ENCODE results near the gene INPP5J.
A peak's percentile ranks its signal among the peaks of the same experiment; 100 is the strongest.

Gene INPP5J

DNA sequence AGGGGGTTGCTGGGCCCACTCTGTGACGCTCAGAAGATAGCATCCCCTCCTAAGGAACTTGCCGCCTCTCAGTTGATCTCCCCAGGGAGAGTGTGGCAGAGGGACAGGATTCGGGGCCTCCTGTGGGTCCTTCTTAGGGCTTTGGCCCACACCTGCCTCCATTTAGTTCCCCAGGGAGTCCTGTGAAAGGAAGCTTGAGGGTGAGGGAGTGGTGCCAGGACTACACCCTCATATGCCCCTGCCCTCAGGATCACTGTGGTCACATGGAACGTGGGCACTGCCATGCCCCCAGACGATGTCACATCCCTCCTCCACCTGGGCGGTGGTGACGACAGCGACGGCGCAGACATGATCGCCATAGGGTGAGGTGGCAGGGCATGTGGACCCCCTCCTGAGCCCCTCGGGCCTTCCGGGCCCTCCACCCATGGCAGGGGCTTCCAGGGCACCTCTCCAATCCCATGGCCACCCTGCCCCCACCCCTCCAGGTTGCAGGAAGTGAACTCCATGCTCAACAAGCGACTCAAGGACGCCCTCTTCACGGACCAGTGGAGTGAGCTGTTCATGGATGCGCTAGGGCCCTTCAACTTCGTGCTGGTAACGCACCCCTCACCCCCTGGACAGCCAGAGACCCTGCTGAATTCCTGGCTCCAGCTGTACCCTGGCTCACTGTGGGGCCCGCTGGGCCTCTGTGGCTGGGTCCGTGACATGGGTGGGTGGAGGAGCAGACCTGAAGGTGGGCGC, 3.5 kb downstream of the INPP5J start:
- no peak for DNase-seq

DNA sequence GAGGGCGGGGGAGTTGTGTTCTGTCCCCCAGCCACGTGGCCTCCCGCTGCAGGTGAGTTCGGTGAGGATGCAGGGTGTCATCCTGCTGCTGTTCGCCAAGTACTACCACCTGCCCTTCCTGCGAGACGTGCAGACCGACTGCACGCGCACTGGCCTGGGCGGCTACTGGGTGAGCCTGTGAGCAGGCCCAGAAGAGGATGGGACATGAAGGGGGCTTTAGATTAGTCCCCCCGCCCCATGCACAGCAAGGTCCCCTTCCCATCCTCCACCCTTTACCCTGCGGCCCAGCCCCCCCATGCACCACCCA, 4.1 kb downstream of the INPP5J start:
- no peak for DNase-seq

DNA sequence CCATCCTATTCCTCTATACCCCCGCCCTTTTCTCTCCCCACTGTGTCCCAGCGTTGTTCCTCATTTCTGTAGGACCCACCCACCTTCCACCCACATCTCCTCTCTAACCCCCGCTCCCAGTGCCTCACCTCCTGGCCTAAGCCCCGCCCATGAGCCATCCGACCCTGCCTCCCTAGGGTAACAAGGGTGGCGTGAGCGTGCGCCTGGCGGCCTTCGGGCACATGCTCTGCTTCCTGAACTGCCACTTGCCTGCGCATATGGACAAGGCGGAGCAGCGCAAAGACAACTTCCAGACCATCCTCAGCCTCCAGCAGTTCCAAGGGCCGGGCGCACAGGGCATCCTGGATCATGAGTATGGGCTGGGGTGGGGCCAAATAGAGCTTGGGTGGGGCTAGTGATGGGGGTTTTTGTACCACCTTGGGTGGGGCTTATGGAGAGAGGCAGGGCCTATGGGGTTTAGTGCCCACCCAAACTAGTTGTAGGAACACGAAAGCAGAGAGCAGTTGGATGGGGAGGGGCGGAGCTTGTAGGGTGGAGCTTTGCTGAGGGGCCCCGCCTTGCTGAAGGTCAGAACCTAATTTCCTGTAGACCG, 4.5 kb downstream of the INPP5J start:
- no peak for DNase-seq

DNA sequence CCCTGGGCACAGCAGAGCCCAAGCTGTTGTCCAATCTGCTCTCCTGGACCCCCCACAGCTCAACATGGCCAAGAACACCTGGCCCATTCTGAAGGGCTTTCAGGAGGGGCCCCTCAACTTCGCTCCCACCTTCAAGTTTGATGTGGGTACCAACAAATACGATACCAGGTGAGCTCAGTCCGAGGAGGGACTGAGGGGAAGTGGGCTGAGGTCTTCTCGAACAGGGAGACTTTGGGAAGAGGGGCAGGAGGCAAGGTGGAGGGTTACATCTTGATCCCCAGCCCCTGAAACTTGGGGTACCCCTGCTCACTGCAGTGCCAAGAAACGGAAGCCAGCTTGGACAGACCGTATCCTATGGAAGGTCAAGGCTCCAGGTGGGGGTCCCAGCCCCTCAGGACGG, 5.4 kb downstream of the INPP5J start:
- DNase-seq = no peak

DNA sequence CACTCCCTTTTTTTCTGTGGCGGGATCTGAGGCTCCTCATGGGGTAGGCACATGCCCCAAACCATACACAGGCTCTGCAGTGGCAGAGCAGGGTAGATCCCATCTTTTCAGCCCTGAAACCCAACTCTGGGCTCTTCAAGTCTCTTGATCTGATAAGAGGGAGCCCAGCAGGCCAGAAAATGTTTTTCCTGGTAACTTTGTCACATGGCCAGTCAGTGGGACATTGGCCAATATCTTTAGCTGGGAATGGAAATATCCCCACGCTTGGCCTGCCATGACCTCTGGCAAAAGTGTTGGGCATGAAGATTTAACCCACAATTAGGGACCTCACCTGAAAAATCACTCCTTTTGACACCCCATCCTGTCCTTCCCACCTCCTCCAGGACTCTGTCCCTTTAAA, 8.1 kb downstream of the INPP5J start:
- DNase-seq = no peak

DNA sequence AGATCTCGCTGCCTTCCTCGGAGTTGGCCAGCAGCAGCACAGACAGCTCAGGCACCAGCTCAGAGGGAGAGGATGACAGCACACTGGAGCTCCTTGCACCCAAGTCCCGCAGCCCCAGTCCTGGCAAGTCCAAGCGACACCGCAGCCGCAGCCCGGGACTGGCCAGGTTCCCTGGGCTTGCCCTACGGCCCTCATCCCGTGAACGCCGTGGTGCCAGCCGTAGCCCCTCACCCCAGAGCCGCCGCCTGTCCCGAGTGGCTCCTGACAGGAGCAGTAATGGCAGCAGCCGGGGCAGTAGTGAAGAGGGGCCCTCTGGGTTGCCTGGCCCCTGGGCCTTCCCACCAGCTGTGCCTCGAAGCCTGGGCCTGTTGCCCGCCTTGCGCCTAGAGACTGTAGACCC, 11.1 kb downstream of the INPP5J start:
- DNase-seq = no peak

DNA sequence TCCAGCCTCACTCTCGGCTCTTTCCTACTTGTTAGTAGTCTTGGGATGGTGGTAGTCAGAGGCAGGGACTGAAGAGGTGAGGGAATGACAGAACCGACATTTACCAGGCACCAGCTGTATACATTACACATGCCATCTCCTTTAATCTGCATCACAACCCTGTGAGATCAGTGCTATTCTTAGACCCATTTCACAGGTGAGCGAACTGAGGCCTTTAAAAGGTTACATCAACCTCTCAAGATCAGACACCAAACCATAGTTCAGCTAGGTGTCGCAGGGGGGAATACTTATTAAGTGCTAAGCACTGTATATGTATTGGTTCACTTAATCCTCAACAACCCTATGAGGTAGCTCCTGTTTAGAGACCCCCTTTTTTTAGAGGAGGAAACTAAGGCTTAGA, 11.9 kb downstream of the INPP5J start:
- DNase-seq = no peak

DNA sequence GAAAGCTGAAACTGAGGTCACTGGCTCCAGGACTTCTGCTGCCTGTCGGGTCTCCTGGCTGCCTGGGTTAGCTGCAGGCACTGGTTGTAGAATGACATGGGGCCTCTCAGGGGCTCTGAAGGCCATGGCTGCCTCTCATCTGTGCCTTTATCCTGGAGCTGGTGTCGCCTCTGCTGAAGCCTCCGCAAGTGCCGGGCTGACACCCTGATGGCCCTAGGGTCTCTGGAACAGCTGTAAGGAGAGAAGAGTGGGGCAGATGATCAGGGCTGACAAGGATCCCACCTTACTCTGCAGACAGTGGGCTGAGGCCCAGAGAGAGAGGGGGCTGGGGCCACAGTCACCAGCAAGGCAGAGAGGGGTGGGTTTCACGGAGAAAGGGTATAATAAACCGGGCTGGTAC, 12.9 kb downstream of the INPP5J start:
- no peak for DNase-seq

DNA sequence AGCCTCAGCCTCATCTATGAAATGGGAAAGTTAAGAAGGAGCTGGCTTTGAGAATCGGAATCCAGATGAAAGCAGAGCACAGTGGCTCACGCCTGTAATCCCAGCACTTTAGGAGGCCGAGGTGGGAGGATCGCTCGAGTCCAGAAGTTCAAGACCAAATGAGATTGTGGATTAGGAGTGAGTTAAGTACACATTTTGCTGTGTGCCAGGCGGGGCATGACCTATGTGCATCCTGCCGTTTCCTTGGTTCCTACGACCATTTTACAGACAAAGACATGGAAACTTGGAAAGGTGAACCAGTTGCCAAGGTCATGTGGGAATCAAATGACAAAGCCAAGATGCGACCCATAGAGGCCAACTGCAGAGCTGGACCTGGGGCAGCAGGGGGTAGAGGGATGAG, 13.4 kb downstream of the INPP5J start:
- no peak for DNase-seq

DNA sequence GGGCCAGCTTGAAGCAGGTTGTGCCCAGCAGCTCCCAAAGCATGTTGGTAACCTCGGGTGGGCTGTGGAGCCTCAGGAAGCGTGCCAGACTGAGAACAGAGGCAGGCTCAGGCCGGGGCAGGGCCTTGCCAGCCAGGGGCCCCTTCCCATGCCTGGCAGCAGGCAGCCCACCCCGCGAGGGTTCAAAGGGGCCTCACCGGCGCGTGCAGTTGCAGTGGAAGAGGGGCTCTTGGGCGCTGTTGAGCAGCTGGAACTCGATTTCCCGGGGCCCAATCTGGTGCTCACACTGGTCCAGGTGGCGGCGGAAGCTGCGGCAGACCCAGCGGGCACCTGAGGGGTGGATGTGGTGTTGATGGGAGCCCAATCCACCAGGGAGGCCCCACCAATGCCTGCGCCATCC, 13.9 kb downstream of the INPP5J start:
- no peak for DNase-seq

DNA sequence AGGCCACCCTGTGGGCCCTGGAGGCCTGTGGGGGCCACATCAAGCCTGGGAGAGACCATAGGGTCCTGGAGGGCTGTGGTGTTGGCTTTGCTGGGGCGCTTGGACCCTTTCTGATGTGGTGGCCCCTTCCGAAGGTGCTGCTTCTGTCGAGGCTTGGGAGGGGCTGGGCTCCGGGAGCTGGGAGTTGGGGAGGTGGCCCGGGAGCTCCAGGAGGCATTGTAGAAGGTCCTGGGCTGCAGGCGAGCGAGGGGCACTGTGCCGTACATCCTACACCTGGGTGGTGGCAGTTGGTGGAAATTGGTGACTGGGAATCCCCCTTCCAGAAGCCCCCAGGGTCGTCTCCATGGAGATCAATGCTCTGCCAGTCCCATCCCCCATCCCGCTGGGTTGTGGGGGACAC, 15.0 kb downstream of the INPP5J start:
- DNase-seq = no peak

DNA sequence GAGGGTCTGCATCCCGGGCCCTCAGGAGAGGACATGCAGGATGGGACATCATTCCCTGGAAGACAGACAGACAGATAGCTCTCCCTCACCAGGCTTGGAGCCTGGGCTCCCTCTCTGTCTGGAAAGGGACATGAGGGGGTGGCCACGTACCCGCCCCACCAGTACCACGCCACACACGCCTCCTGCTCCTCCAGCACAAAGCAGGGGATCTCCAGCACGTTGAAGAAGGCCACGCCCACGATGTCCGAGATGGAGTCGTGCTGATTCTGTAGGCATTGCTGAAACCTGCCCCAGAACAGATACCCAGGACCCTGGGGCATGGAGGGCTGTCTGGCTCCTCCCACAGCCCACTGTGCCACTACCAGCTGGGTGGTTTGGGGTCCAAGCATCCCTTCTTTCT, 15.4 kb downstream of the INPP5J start:
- DNase-seq = no peak

DNA sequence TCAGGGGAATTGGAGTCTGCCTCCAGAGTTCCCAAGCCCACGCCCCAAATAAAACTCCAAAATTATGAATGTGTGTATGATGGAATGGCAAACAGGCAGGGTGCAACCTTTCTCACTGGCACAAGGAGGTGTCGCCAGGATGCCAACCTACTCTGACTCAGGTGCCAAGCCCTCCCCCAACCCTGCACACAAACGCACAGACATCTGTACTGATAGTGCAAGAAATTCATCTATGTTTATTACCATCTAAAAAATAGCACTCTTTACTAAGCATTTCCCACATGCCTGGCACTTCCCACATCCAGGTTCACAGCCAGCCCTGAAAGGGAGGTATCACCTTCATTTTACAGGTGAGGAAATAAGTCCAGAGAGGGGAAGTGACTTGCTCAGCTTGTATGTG, 16.3 kb downstream of the INPP5J start:
- DNase-seq = no peak

DNA sequence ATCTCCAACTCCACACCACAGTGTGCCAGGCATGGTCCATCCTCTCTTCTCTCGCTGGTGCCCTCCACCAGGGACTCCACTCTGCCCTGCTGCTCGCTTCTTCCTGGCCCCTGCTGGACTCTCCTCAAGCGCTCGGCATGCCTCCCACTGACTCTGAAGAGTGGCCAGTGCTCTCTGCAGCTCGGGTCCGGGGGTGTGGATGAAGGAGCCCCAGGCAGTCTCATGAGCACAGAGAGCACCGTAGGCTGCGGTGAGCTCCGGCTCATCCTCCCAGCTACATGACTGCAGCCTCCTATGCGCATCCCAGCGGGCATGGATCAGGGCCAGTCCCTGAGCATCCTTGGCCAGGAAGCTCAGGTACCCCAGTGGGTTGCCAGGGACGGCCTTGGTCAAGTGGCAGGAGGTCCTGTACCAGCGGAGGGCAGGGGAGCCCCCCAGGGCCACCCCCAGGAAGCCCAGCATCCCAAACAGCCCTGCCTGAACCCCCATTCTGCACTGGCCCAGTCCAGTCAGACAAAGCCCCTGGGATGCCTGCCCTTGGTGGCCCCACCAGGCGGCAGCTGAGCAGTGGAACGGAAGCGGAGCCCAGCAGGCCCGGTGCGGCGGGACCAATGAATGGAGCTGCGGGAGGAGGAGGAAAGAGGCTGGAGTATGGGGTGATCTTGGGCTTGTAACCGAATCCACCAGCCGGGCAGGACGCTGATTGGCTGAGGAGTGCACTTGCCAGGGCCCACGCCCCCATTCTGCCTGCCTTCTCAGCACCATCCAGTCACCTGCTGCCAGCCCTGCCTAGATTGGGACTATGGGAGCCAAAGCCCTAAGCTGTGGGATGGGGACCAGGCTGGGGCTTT, 17.3 kb downstream of the INPP5J start, which contains the start of gene PLA2G3:
PLA2G3 (minus strand) TSS at position 643 of the 851 bp plus-strand sequence; CDS start at position 489, 154 bp downstream.
- DNase-seq = no peak

DNA sequence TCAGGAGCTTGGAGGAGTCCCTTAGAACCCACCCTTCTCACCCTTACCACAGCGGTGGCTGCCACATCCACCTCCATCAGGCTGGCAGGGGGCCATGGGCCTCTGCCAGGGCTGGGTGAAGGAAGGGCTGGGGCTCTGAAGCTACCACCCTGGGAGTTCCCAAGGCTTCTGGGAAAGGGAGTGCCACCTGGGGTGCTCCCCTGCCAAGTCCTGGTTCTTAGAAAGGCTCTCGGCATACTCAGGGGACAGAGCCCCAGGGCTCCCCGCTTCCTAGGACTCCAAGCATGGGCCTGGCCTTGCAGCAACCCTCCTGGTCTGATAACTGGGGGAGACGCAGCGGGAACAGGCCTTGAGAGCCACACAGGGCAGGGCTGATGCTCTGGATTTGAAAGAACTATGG, 18.0 kb downstream of the INPP5J start:
- no peak for DNase-seq

DNA sequence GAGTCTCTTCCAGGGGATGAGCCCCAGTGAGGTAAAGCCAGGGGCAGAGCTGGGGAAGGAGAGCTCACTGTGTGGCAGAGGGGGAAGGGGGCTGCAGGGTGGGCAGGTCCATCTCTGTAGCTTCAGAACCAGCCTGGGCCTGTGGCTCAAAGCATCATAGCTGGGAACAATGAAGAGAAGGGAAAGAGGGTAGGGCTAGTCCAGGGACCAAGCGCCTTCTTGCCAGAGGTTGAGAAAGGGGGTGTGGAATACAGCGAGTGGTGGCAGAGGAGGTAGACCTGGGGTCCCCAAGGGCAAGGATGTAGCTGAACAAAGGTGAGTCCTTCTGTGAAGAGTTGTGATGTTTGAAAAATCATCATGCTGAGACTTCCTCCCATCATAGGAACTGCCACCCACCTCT, 18.8 kb downstream of the INPP5J start:
- DNase-seq = no peak

DNA sequence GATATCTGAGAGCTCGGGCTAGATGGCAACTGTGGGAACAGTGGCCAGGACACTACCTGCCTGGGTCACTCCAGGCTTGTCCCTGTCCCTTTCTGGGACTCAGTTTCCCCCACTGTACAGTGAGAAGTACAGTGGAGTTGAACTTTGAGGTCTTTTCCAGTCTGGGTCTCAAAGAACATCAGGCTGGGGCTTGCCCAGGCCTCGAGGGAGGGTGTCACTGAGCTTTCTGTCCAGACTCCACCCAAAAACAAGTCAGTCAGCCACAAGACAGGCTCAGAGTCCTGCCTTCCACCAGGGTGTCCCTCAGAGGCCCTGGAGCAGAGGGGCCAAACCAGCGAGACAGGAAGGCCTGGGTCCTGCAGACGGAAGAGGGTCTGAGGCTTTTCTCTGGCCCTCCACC, 19.5 kb downstream of the INPP5J start:
- DNase-seq = no peak

DNA sequence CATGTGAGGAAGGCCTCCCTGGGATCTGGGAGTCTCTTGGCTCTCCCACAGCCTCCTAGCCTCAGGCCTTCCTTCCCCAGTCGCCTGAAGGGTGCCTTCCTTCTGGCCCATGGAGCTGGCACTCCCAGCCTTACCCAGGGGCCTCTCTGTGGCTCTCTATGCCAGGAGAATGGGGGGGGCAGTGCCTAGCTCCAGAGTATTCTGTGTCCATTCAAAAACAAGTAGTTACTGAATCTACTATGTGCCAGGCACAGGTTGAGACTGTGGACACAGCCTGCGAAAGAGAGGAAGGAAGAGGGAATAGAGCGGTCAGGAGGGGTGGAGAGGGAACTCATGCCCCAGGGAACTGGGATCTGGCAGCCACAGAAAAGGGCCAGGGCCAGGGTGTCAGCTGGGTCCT, 20.3 kb downstream of the INPP5J start:
- DNase-seq = no peak

DNA sequence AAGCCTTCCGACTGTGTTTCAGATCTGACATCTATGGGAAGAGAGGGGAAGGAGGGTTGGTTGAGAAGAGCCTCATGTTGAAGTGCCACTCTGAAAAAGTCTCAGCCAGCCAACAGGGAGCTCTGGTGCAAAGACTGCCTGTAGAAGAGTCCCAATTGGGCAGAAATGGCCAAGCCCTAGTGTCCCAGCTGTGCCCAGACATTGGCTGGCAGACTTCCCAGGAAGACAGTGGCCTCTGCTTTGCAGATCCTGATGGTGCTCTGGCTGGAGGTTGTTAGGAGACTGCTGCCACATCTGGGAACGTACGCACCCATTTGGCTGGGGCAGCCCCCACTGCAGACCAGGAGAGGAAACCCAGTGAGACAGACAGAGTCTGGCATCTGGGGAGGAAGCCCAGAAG, 20.8 kb downstream of the INPP5J start:
- DNase-seq = no peak

DNA sequence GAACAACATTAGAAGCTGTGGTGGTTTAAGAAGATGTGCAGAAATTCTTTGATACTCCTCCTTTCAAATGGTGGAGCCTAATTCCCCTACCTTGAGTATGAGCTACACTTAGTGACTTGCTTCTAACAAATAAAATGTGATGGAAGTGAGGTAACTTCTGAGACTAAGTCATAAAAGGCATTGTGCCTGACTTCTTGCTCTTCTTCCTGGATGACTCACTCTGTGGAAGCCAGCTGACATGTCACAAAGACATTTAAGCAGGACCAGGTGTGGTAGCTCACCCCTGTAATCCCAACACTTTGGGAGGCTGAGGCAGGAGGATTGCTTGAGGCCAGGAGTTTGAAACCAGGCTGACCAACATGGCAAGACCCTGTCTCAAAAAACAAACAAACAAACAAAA, 21.5 kb downstream of the INPP5J start:
- DNase-seq = no peak

DNA sequence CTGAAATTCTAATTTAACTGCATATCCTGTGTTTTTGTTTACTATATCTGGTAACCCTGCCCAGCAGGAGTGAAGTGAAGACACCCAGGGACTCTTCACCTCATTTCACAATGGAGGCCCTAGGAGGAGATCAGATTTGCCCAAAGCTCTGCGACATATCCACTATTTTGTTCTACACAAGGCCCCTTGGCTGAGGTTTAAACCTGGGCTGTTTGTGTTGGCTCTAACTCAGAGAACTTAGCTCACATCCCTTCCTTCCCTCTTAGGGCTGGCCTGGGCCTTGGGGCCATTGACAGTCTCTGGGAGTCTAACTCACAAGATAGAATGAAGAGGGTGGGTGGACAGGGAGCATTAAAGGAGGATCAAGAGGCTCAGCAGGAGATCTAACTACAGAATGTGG, 25.7 kb downstream of the INPP5J start:
- DNase-seq = no peak

DNA sequence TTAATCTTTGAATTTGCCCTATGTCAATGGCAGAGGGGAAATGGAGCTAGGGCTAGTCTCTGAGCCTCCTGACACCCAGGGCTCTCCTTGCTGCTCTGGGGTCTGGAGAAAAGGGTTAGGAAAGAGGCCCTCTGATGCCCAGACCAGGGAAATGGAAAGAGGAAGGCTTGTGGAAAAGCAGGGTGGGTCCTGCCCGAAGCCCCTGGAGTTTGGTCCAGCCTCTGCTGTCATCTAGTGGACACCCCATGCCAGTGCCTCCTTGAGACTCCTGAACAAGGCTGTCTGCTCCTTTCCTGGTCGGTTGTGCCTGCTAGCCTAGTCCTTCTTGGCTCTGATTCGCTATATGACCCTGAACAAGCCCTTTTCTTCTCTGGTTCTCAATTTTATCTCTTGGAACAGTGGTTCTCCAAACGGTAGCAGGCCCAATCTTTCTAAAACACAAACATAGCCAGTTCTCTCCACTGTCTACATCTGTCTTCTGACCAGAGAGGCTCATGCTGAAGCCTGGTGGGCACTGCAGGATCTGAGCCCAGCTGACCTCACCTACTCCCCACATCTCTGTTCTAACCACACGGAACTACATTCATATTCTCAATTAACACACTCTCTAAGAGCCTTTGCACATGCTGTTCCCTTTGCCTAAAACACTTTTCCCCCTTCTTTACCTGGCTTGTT, 26.3 kb downstream of the INPP5J start:
- DNase-seq = peak; percentile 81

DNA sequence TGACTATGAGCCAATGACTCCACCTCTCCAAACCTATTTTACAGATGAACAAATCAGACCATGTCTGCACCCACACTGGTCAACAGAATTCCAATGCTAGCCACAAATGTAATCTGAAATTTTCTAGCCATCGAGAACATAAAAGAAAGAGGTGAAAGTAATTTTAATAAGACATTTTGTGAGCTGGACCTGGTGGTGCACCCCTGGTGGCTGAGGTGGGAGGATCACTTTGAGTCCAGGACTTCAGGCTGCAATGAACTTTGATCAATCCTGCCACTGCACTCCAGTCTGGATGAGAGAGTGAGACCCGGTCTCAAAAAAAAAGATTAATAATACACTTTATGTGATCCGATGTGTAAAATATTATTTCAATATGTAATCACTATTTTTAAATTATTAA, 27.8 kb downstream of the INPP5J start:
- no peak for DNase-seq

DNA sequence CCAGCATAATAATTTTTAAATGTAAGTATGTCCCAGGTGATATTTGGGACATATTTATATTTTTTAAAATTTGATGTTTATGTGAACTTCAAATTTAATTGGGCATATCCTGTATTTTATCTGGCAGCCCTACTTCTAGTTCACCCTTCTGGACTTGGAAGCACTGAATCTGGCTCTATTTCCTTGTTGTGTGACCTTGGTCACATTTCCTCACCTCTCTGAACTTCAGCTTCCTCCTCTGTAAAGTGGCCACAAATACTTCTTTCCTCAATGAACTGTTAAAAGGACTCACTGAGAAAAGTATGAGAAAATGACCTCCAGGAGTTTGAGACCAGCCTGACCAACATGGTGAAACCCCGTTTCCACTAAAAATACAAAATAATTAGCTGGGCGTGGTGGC, 29.1 kb downstream of the INPP5J start:
- DNase-seq = no peak
